Smooth muscle cell of the brain vasculature (primary cell): Measurements from ENCODE around the gene CNTLN.
A peak's percentile ranks its signal among the peaks of the same experiment; 100 is the strongest.
"Not testable (repeated sequence)": the region's sequence is repeated elsewhere in the genome, so short reads cannot be mapped to it uniquely, and the experiment has no call there.

ENCODE experiments used
- DNase-seq: peaks from one replicate; pipeline ENCODE4 v3.0.0-alpha.2; 2012; ENCODE audit warnings: low read depth, low spot score

CNTLN gene

DNA sequence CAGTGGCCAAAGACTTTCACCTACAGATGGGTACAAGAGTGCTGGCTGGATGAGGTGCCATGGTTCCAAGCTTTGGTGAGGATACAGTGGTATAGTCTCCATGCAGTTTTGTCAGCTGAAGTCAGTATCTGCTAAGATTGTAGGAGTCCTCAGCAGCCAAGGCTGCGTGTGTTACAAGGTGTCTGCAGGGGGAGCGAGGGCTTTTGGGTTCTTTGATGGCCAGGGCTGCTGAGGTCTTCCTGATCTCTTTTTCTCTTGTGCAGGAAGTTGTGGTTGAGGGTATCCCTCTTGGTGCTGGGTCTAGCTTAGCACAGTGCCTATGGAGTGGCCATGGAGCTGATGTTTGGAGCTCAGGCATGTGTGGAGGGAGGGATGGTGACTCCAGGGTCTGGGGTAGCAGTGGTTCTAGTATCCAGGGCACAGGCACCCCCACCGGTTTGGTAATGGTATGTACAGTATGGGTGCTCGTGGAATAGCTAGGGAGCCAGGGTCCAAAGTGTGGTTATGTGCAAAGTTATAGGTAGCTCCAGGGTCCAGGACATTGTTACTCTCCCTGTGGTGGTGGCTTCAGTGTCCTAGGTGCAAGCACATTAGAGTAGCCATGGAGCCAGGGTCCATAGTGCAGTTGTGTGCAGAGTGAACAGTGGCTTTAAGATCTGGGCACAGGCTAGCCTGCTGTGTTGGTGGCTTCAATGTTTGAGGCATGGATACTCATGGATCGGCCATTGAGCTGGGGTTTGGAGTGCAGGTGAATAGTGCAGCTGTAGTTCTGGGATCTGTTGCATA, 36.7 kb downstream of the CNTLN start:
- no peak for DNase-seq

DNA sequence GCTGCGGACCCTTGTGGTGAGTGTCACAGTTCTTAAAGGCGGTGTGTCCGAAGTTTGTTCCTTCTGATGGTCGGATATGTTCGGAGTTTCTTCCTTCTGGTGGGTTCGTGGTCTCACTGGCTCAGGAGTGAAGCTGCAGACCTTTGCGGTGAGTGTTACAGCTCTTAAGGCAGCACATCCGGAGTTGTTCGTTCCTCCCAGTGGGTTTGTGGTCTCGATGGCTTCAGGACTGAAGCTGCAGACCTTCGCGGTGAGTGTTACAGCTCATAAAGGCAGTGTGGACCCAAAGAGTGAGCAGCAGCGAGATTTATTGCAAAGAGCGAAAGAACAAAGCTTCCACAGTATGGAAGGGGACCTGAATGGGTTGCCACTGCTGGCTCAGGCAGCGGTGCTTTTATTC, 42.7 kb downstream of the CNTLN start:
- not testable (repeated sequence) for DNase-seq

DNA sequence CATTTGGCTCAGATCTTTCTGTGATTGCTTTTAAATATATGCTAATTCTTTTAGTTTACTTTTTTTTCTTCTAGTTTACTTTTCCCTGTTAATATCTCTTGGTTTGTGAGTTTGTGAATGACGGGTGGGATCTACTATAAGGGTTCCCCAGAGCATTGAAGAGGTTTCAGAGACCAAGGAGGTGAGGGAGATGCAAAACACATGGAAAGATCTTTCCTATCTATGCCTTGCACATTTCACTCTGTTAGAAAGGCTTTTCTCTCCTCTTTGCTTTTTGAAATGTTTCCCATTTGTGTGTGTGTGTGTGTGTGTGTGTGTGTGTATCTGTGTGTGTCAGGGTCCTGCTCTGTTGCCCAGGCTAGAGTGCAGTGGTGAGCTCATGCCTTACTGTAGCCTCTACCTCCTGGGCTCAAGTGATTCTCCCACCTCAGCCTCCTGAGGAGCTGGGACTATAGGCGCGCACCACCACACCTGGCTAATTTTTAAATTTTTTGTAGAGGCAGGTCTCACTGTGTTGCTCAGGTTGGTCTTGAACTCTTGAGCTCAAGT, 50.7 kb downstream of the CNTLN start:
- DNase-seq, result no peak

- DNase-seq, result peak; percentile 20
These were observed 56.2 kb downstream of the CNTLN start for GRCh38 chr9:17191082-17191481.

DNA sequence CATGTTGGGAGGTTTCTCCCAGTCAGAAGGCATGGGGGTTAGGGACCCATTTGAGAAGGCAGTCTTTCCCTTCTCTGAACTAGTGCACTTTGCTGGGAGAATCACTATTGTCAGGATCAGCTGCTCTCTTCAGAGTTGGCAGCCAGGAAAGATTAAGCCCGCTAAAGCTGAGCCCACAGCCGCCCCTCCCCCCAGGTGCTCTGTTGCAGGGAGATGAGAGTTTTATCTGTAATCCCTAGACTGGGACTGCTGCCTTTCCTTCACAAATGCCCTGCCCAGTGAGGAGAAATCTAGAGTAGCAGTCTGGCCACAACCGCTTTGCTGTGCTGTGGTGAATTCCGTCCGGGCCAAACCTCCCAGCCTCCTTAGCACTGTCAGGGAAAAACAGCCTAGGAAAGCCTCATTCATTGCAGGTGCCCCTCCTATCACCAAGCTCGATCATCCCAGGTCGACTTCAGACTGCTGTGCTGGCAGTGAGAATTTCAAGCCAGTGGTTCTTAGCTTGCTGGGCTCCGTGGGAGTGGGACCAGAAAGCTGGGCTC, 69.8 kb downstream of the CNTLN start:
- no peak for DNase-seq

DNA sequence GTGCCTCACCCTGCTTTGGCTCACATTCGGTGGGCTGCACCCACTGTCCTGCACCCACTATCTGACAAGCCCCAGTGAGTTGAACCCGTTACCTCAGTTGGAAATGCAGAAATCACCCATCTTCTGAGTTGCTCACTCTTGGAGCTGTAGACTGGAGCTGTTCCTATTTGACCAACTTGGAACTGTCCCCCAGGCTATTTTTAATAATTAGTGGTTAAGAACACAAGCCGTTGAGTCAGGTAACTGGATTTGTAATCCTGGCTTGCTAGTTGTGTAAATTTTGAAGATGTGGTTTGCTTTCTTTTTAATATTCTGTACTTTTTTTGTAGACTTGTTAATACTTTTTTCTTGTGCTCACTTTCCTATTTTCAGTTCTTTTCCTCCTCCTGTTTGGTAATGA, 81.2 kb downstream of the CNTLN start:
- no peak for DNase-seq

- DNase-seq, result no peak
These were observed 81.8 kb downstream of the CNTLN start for GRCh38 chr9:17216646-17217045.

DNA sequence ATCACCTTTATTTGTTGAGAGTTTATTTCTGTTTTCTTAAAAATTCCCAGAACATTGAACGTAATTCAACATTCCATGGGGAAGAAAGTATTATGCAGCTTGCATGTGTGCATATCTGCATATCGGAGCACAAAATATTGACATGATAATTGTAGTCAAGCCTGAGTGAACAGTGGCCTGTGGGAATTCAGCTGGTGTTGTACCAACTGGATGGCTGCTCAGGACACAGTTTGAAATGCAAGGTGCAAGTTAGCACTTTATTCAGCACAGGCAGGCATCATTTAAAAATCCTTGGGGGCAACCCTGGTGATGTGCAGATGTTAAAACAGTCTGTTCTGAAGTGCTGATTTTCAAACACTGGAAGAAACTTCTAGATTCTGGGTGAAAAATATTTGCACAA, 82.4 kb downstream of the CNTLN start:
- no peak for DNase-seq

DNA sequence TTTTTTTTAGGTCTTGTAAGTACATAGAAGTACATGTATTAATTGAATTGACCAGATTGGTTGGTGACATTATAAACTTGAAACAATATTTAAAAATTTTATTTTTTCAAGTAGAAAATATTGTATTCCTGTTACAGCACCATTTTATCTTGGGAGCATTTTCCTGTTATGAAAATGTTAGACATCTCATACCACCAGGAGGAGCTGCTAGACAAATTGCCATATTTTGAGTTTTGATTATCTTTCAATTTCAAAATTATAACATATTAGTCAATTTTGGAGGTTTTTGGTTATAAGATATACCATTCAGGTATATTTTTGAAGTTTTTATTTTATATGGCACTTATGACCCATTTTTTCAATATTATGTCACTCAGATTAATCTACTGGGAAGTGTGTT, 84.4 kb downstream of the CNTLN start:
- no peak for DNase-seq

DNA sequence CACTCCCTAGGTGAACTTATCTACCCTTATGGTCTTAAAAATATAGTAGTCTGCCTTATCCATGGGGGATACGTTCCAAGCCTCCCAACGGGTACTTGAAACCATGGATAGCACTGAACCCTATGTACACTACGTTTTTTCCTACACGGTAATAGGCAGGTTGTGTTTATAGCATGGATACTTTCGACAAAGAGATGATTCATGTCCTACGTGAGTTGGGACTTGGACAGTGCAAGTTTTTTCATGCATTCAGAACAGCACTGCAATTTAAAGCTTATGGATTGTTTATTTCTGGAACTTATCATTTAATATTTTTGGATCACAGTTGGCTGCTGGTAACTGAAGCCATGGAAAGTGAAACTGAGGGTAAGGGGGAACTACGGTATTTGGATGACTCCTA, 88.1 kb downstream of the CNTLN start:
- no peak for DNase-seq

DNA sequence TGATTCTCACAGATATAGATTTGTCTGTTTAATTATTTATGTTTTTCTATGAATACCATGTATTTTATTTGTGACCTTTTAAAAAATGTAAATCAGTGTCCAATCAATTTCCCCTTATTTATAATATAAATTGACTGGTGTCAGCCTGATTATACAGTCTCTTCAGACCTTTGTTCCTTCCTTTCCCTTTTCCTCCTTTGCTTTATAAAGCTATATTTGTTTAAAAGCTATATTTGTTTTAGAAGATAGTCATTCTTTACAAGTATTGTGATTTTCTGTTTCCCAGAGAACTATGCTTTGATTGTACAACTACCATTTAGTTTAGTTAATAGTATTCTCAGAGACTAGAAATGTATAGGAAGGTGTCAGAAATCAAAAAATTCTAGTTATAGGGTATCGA, 90.6 kb downstream of the CNTLN start:
- DNase-seq, result no peak

- DNase-seq, result no peak
These were observed 95.2 kb downstream of the CNTLN start for GRCh38 chr9:17229945-17230560.

DNA sequence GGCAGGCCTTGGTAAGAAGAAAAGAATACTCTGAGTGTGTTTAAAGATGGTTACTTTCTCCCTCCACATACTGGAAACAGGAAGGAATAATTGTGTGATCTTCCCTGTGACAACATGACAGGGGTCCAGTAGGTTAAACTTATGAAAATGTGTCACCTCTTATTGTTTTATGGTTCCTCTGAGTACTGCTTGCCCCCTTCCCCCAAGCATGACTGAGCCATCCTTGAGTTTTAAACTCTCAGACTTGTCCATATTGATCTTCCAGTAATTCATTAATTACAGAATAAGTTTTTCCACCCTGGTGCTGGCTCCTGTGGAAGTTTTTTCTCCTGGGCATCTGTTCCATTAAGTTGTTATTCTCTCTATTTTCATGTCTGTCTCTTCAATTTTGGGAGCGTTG, 95.8 kb downstream of the CNTLN start:
- DNase-seq, result no peak

GRCh38 chr9:17236147-17236546, 101.3 kb downstream of the CNTLN start:
- DNase-seq, result no peak

GRCh38 chr9:17246770-17247169, 111.9 kb downstream of the CNTLN start:
- DNase-seq, result no peak

GRCh38 chr9:17251100-17251499, 116.3 kb downstream of the CNTLN start:
- DNase-seq, result no peak

GRCh38 chr9:17268531-17269188, 133.8 kb downstream of the CNTLN start:
- DNase-seq, result not testable (repeated sequence)

GRCh38 chr9:17269799-17270198, 135.0 kb downstream of the CNTLN start:
- no peak for DNase-seq

GRCh38 chr9:17272536-17272935, 137.7 kb downstream of the CNTLN start:
- no peak for DNase-seq

- no peak for DNase-seq
These were observed 145.6 kb downstream of the CNTLN start for GRCh38 chr9:17280350-17281012.

DNA sequence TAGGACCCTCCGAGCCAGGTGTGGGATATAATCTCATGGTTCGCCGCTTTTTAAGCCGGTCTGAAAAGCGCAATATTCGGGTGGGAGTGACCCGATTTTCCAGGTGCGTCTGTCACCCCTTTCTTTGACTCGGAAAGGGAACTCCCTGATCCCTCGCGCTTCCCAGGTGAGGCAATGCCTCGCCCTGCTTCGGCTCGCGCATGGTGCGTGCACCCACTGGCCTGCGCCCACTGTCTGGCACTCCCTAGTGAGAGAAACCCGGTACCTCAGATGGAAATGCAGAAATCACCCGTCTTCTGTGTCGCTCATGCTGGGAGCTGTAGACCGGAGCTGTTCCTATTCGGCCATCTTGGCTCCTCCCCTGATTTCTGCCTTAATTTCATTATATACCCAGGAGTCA, 155.8 kb downstream of the CNTLN start:
- DNase-seq, result not testable (repeated sequence)

DNA sequence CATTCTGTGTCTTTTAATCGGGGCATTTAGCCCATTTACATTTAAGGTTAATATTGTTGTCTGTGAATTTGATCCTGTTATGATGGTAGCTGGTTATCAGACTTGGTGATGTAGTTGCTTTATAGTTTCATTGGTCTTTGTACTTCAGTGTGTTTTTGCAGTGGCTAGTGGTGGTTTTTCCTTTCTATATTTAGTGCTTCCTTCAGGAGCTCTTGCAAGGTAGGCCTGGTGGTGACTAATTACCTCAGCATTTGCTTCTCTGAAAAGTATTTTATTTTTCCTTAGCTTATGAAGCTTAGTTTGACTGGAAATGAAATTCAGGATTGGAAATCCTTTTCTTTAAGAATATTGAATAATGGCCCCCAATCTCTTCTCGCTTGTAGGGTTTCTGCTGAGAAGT, 156.9 kb downstream of the CNTLN start:
- DNase-seq, result no peak
